ENCODE measurements around the gene EMILIN3.
A peak's percentile ranks its signal among the peaks of the same experiment; 100 is the strongest.

Gene EMILIN3

DNA sequence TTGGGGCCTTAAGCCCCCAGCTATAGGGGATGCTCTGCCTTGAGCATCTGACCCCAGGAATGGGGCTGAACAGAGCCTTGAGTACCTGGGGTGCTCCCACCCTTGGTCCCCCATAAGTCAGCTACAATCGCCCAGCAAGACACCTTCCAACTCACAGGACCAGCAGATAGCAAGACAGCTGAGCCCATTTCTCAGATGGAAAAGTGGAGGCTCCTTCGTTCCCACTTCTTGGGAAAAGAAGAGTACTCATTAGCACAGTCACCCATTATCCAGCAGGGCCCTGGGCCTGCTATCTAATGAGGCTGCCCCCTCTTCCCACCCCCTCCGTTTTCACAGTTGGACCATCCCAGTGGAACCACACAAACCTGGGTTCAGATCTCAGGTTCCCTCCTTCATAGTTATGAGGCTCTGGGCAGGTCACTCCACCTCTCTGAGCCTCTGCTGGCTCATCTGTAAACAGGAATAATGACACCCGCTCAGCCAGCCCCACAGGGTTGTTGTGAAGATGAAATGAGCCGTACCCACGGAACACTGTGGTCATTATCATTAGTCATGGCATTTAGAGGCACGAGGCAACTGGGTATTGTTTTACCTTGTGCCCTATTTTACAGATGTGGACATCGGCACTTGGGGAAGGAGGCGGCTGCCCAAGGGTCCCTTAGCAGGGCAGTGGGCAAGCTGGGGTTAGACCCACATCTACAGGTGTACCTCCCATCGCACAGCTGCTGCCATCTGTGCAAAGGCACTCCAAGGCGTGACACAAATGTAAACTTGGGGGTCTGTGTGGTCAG is 21.5 kb downstream of the EMILIN3 start:
- no peak for DNase-seq

DNA sequence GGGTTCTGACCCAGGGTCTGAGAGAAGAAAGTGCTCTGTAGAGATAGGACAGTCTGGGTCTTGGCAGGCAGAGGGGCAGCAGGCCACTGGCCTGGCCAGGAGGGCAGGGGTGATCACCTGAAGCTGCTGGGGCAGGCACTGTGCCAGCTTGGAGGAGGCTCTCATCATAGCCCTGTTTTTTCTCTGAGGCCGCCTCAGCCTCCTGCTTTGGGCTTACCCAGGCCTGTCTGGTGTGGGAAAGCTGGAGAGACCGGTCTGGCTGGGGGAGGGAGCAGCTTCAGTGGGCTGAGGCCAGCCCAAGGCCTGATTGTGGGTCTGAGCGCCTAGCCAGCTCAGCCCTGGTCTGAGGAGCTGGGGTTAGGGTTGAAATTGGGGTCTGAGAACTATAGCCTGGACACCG is 22.1 kb downstream of the EMILIN3 start:
- no peak for DNase-seq

DNA sequence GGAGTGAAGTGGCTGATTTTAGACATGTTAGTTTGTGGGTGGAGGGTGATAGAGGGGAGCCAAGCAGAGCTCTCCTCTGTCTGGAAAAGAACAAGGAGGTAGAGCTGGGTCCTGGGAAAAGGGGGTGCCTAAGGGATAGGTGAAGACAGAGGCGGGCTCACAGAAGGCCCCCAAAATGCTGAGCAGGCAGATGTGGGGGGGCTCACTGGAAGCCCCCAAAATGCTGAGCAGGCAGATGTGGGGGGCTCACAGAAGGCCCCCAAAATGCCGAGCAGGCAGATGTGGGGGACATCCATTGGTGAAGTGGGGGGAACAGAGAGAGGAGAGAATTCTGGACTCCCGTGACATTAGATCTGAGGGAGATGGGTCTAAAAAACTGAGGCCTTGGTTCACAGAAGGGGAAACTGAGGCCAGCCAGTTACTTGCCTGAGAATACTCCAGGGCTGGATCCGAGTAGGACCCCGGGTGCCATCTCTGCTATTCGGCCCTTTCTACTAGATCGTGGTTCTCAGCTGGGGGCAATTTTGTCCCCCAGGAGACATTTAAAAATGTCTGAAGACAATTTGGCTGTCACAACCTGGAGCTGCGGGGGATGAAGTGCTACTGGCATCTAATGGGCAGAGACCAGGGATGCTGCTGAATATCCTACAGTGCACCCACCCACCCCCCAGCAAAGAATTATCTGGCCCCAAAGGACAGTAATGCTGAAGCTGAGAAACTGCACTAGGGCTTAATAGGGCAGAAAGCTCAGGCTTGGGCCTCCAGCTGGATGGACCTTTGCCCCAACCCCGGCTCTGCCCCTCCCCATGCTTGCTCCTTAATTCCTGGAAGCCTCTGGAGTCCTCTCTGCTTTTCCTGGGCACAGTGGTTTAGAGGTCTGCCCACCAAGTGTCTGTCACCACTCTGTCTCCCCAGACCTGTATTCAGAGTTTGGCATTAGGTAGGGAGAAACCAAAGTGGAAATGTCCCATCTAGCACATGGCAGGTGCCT is 23.8 kb downstream of the EMILIN3 start:
- no peak for DNase-seq

DNA sequence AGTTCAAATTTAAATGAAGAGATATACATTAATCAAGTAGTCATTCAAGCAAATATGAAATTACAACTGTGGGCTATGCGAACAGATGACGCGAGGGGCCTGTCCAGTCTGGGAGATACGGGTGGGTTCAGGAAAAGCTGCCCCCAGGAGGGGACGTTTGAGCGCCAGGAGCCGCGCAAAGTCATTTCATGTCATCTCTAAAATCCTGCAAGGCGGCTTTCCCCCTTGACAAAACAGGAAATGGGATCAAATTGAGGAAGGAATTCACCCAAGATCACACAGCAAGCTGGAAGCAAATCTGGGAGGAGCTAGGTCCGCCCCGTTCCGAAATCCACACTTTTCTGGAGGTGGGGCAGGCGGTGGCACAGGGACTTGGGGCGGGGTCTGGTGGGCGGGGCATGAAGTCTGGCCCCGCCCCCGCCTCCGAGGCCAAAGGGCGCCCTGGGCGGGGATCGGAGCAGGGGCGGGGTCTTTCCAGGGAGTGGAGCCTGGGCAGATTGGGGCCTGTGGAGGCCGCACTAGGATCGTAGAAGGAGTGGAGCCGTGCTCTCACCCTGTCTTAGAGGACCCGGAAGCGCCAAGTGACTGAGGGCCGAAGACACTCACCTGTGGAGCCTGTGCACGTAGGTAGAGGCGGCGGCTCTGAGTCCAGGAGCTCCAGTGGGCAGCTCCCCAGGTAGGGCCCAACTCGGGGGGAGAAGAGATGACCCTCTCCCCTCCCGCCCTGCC is 26.1 kb downstream of the EMILIN3 start, which contains the start of gene LPIN3:
Gene LPIN3, plus strand, starts transcription at position 495 of the 729 bp plus-strand sequence. CDS start 4,983 bp downstream, outside the sequence.
- peak; percentile 51 for DNase-seq

DNA sequence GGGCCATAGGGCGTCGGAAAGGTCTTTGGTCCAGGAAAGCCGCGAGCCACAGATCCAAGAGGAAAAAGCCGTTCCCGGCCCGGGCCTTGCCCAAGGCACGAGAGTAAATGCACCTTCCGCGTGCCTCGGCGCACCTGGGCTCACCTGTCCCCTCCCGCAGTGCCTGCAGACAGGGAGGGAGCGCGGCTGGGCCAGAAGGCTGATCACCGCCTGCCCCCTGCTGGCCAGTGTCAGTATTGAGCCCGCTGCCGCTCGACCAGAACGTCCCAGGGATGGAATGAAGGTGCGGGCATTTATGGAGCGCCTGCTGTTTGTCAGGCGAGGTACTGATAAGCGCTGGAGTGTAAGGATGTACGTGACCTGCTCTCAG is 26.7 kb downstream of the EMILIN3 start:
- DNase-seq: peak; percentile 85

DNA sequence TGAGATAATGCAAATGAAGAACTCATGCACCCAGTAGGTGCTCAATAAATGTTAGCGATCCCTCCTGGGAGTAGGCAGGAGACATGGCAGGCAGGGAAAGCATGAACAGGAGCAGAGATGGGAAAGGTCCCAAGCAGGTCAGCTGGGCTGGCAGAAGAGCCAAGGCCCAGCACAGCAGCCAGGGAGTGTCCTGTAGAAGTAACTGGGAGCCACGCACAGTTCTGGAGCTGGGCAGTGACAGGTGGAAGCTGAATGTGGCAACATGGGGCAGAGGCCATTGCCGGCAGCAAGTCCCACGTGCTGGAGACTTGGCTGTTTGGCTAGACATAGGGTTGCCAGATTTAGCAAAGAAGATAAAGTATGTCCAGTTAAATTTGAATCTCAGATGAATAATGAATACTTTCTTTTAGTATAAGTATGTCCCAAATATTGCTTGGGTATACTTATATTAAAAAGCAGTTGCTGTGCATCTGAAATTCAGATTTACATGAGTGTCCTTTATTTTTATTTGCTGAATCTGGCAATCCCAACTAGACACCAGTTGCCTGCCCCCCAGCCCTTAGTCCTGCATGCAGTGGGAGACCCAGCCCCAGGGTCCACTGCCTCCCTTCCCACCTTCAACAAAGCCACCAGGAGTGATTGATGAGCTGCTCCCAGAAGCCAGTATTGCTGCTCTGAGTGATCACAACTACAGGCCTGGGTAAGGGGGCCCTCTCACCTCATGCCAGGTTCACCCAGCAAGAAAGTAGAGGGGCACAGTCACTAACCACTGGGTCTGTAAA is 29.7 kb downstream of the EMILIN3 start:
- DNase-seq: no peak

DNA sequence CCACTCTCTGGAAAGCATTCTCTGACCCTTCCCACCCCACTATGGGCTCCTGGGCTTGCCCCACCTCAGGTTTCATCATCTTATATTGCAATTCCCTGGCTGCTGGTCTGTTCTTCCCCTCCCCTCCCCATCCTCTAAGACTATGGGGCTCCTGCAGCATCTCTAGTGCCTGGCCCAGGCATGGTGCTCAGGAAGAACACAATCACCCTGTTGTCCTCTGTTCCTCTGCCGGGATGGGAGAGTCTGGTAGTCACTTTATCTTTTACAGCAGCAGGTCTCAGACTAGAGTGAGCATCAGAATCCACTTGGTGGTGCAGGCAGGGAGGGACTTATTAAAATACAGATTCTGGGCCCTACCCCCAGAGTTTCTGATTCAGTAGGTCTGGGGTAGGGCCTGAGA is 31.0 kb downstream of the EMILIN3 start:
- no peak for DNase-seq

DNA sequence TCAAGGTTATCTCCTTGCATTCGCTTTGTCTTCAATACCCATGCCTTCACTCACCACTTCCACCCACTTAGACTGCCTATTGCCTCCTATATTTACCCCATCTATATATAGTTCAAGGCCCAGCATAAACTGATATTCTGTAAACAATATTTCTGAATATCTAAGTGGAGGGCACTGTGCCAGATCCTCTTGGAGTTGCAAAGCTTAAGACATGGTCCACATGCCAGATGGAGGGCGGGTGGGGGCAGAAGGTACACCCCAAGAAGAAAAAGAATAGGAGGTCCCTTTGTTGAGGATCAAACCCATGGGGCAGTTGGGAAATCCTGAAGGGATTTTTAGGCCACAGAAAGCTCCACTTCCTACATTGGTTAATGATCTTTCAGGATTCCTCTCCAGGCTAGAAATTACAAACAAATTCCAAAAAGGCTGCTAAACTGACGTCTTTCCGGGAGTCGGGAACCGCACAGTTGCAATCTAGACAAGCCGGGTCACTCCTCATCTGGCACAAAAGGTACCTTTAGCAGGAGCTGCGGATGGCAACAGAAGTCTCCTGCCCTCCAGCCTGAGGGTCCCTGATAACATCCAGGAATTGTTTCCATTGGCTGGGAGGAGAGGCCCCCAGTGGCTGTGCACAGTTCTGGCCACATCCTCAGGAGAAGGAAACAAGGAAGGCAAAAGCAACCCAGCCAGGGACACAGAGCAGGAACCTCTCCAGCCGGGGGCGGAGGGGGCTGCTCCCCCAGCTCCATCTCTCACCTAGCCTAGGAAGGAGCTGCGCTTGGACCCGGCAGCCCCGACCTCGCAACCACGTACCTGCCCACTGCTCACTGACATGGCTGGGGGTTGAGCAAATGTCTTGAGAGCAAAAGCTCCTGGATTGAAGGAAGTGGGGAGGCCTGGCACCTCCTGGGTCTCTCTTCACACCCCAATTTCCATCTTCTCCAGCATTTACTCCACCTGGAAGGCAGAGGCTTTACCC is 31.9 kb downstream of the EMILIN3 start:
- no peak for DNase-seq

DNA sequence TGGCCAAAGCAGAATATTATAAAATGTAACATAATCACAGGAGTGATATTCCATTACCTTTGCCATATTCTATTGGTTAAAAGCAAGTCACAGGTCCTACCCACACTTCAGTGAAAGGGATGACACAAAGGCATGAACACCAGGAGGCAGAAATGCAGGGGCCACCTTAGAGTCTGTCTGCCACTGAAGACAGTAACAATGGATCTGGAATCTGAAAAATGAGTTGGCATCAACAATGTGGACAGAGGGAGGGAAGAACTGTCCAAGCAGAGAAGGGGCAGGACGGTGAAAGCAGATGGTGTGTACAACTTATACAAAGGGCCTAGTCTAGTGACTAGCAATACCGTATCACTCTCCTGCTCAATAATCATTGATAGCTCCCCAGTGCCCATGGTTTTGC is 32.6 kb downstream of the EMILIN3 start:
- DNase-seq: no peak

DNA sequence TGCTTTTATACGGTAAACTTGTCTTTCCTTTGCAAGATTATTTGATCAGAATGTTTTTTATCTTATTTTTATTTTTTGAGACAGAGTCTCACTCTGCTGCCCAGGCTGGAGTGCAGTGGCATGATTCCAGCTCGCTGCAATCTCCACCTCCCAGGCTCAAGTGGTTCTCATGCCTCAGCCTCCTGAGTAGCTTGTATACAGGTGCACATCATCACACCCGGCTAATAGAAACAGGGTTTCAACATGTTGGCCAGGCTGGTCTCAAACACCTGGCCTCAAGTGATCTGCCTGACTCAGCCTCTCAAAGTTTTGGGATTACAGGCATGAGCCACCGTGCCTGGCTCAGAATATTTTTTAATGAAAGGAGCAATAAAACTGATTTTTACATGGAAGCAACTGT is 34.9 kb downstream of the EMILIN3 start:
- no peak for DNase-seq

DNA sequence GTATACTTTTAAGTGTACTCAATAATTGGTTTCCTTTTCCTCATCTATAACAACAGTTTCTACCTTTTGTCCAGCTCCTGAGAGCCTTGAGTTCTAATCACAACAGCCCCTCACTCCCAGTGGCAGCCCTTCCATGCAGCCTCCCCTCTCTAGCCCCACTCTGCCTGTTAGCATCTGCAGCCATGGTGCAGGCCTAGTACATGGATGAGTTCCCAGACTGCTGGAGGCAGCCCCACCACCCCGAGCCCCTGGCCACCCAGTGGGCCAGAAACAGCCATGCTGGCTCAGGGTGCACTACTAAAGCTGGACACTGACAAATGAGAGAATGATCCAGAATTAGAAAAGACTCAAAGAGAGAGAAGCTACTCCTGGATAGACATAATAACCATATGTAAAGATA is 35.7 kb downstream of the EMILIN3 start:
- DNase-seq: no peak

DNA sequence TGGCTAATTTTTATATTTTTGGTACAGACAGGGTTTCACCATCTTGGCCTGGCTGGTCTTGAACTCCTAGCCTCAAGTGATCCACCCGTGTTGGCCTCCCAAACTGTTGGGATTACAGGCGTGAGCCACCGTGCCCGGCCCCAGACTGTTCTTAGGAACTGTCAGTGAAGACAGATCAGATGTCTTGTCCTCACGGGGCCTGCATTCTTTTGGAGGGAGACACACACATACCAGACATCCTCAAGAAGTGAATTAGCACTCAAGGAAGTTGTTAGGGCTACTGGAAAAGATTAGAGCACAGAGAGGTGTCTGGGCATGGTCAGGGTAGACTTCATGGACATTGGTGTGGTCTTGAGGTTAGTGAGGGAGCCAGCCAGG is 36.3 kb downstream of the EMILIN3 start:
- DNase-seq: no peak

DNA sequence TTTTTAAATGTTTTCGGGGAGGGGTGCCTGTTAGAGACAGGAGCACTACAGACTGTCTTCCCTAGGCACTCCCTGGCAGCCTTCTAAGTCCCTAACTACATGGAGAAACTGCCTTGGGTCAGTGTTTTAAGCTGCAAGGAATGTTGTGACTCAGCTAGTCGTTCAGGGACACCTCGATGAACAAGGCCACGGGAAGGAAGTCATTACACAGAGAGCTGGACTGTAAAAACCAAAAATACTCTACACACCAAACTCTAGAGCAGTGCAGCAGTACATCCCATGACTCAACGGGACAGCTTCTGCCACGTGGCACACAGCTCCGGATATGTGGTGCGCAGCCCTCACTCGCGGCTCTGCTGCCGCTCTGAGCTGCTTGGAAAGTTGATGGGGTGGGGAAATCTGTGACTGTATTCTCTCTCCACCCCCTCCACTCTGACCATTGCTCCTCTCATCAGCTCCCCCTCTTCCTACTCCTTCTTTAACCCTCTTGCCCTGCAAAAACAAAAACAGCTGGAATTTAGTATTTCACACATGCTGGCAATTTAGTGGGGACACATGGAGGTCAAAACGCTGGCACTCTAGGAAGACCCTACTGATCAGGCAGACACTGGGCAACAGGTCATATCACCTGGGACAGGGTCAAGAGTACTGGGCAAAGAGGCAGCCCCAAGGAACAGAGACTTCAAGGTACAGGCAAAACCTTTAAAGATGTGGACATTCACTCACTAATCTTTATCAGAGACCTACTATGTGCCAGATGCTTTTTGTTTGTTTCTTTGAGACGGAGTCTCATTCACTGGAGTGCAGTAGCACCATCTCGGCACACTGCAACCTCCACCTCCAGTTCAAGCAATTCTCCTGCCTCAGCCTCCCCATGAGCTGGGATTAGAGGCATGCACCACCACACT is 36.9 kb downstream of the EMILIN3 start:
- DNase-seq: peak; percentile 55

DNA sequence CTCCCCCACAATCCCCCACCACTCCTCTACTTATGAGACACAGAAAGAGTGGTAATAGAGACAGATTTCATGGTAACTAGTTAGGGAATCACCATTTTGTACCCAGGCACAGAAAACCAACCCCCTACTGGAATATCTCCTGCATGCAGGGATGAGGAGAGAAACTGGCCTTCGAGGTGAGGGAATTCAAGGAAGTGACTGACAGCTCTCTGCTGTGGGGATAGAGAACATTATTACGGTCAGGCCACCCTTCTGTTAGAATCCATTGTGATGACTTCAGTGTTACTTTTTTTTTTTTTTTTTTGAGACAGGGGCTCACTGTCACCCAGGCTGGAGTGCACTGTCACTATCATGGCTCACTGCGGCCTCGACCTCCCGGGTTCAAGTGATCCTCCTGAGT is 39.4 kb downstream of the EMILIN3 start:
- DNase-seq: no peak

DNA sequence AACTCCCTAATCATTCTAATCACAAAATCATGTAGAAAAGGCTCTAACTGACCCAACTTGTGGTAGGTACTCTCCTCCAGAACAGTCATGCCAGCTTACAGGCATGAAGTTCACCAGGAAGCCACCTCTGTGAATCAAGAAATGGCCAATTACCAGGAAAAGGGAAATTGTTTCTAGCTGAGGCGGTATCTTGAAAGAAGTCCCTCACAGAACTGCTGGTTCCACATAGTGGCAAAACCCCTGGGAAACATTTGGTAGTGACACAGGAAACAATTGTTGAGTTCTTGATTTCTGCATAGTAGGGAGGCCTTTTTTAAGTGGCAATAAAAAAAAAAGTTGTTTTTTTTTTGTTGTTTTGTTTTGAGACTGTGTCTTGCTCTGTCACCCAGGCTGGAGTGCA is 45.6 kb downstream of the EMILIN3 start:
- DNase-seq: no peak

DNA sequence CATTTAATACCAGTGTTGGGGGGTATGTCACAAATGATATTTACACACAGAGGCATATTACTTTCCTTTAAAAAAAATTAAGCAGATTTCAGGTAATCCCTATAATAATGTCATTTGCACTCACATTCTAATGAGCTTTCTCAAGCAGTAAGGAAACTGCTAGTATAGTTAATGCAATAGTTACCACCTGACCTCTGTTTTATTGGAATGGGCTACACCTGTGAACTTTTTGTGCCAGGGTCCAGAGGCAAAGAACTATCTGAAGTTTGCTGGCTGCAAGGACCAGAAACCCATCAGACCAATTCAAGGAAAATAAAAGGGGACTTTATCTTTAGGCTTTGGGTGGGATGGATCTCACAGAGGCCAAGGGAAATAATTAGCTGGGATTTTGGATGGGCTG is 46.2 kb downstream of the EMILIN3 start:
- DNase-seq: no peak

DNA sequence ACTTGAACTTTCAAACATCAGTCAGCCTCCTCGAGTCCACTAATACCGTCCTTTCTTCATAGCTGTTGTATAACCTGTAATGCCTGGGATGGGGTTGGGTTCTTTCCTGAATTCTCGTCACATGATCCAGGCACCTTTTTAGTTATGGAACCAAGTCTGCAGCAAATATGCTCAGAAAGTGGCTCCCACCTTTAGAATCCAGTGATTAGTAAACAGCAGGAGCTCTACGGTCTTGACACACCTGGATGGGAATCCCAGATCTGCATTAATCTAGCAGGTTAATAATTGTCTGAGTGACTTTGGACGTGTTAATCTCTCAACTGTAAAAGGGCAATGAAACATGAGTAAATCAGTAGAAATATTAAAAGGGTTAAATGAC is 48.4 kb downstream of the EMILIN3 start:
- no peak for DNase-seq

DNA sequence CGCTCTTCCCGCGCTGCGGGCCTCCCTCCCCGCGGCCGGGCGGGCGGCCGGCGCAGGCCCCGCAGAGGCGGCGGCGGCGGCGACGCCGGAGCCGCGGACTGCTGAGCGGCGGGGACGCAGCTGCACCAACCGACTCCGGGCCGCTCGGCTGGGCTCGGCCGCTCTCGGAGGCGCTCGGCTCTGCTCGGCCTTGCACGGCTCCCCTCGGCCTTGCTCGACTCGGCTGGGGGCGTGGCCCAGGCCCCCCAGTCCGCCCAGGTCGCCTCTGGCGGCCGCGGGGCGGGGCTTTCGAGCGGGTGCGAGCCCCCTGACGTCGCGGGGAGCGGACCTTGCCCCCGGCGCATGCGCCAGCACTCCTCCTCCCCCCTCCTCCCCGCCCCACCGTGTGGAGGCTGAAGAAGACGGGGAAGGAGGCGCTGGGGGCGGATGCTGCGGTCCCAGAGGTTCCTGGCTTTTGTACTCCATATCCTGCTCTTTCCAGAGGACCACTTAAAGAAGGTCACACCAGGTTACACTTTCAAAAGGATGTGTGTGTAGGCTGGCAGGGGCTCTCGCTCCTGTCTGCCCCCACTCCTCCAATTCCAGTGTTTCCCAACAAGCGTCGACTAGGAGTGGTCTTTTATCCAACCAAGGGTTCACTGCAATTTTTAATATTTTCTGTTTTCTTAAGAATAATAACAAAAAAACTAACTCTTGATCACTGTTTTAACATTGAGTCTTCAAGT is 48.9 kb downstream of the EMILIN3 start, which contains the start of gene ZHX3:
Gene ZHX3, minus strand, starts transcription at position 186 of the 725 bp plus-strand sequence. CDS start 112,815 bp downstream, outside the sequence.
- peak; percentile 97 for DNase-seq

All from stimulated activated CD4-positive, alpha-beta T cell treated with anti-CD3 and anti-CD28 coated beads, Interleukin-12 subunit alpha, Interleukin-12 subunit beta, amount 100 ng/mL, for 4 hours (primary cell).